Stimulated activated CD4-positive, alpha-beta T cell treated with anti-CD3 and anti-CD28 coated beads, Interleukin-15, amount 100 ng/mL, for 48 hours (primary cell): ENCODE results near the gene NUPR1.
"Not testable (repeated sequence)": the region's sequence is repeated elsewhere in the genome, so short reads cannot be mapped to it uniquely, and the experiment has no call there.

Experiments
- DNase-seq, 2 donors: peaks; one replicate each; pipeline ENCODE4 v3.0.0-alpha.2; 2020; ENCODE audit warnings: low read depth in 2 of 2

The NUPR1 gene

DNA sequence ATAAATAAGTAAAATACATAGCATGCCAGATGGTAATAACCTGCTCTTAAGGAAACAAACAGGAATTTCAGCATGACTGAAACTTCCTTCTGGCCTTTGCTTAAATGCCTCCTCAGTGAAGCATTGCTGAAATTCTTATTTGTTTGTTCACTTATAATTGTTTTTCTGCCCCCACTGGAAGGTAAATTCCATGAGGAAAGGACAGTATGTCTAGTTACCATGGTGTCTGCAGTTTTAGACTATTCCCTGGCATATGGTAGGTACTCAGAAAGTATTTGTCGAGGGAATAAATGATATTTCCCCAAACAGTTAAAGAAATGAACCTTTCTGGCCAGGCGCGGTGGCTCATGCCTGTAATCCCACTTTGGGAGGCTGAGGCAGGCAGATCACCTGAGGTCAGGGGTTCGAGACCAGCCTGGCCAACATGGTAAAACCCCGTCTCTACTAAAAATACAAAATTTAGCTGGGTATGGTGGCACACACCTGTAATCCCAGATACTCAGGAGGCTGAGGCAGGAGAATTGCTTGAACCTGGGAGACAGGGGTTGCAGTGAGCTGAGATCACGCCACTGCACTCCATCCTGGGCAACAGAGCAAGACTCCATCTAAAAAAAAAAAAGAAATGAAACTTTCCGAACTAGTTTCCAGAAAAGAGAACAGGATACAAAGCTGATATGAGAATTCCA, 11.5 kb downstream of the NUPR1 start:
- not testable (repeated sequence) for DNase-seq

DNA sequence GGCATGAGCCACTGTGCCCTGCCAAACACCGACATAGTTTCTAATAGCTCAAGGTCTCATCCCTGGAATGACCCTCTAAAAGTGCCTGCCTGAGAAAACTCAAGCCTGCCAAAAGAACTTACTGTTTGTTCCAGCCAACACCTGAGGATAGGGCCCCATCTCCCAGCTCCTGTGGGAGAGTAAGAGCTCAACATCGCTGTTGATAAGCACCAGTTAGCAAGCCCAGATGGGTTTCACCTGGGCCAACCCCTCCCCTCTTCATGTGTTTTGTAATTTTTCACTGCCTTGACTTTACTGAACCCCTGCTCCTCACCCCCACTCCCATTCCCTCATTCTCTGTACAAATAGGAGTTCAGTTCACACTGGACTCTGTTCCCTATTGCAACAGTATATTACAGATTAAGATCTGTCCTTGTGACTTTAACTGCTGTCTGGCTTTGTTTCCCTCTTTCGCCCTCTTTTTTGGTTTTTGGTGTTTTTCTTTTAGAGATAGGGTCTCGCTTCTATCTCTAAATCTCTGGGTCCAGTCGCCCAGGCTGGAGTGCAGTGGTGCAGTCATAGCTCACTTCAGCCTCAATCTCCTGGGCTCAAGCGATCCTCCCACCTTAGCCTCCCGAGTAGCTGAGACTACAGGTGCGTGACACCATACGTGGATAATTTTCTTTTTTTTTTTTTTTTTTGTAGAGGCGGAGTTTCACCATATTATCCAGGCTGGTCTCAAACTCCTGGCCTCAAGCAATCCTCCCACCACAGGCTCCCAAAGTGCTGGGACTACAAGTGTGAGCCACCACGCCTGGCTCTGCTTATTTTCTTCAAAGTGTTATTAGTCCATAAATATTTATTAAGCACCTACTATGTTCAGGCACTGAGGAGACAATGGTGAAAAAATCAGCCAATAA, 12.3 kb downstream of the NUPR1 start:
- DNase-seq, result no peak

DNA sequence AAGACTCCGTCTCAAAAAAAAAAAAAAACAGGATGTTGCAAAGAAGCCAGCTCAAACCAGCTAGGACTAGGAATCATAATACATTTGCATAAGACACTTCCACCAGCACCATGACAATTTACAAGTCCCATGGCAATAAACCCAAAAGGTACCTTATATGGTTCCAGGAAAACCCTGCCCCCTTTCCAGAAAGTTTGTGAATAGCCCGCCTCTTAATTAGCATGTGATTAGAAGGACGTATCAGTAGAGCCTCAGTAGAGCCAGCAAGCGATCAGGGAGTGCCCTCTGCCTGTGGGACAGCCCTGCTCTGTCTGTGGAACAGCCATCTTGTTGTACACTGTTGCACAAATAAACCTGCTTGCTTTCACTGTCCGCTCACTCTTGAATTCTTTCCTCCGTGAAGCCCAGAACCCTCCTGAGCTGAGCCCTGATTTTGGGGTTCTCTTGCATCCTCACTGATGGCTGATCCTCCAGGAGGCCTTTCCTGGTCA, 14.0 kb downstream of the NUPR1 start:
- DNase-seq, result no peak

DNA sequence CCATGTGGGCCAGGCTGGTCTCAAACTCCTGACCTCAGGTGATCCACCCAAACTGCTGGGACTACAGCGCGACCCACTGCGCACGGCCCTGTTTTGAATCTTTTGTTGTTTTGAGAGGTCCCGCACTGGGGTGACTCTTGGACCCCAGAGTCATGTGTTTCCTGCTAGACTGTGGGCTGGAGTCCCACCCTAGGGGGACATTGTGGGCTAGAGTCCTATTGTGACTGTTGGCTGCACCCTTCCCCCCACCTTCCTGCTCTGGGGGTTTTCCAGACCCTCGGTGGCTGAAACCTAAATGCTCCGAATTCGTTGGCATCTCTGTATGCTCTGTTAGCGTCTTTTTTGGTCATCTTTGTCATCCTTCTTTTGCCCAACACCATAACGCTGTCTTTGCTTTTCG, 16.0 kb downstream of the NUPR1 start:
- no peak for DNase-seq

DNA sequence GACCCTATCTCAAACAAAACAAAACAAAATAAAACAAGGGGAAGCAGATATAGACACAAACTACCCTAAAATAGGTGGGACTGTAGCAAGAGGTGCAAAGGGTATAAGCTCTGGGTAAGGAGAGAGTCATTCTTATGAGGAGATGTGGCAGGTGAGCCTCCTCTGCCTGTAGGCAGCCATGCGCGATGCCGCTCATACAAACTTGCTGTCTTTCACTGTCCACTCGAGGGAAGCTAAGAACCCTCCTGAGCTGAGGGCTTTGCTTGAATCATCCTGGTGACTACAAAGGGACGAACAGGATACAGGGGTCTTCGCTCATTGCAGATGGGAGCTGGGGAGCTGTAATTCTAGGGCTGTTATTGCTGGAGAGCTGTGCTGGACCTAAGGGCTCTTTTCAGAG, 17.3 kb downstream of the NUPR1 start:
- no peak for DNase-seq

DNA sequence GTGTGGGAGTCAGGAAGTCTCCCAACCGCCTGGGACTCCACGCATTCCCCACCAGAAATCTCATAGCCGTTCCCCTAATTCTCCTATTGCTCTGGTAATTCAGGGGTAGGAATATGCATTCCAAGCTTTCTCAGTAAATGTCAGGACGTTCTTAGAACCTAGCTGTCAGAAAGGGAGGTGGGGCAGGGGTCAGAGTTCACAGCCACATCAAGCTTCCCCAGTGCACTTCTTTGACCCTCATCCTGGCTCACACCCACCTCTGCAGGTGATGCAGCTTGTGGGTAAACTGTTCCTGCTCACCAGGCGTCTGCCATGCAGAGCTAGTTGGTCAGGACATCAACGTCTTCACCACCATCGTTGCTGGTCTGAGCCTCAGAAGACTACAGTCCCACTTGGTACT, 18.1 kb downstream of the NUPR1 start:
- DNase-seq, result no peak

DNA sequence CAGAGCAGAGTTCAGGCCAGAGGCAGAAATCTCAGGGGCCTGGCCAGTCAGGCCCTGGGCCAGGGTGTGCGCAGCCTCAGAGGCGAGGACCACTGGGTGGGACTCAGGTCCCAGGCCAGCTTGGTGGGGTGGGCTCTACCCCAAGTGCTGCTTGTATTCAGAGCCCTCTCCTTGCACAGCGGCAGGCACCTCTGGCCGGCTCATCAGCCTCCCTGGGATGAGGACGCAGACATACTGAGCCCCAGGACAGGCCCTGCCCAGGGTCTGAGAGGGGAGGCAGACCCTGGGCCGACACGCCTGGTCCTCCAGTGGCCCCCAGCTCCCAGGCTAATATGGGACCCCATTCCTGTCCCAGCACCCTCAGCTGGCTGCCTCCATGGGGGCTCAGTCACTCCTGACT, 24.5 kb downstream of the NUPR1 start:
- DNase-seq, result no peak

DNA sequence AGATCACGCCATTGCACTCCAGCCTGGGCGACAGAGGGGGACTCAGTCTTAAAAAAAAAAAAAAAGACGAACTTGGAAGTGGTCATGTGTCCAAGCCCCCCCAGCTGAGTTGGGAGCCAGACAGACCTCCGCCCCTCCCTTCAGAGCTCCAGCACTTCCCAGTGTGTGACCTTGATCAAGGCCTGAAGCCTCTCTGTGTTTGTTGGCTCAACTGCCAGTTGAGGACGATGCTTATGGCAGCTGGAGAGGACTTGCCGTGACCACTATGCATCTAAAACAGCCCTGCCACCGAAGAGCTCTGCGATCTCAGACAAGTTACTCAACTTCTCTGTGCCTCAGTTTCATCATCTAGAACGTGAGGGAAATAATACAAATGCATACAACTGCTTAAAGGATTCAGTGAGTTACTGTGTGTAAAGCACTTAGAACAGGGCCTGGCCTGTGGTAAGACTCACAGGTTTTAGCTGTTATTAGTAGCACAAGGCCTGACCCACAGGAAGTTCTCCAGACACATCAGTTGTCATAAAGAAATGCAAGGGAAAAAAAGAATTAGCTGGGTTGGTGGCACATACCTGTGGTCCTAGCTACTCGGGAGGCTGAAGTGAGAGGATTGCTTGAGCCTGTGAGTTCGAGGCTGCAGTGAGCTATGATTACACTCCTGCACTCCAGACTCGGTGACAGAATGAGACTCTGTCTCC, 25.1 kb downstream of the NUPR1 start:
- DNase-seq, result no peak

DNA sequence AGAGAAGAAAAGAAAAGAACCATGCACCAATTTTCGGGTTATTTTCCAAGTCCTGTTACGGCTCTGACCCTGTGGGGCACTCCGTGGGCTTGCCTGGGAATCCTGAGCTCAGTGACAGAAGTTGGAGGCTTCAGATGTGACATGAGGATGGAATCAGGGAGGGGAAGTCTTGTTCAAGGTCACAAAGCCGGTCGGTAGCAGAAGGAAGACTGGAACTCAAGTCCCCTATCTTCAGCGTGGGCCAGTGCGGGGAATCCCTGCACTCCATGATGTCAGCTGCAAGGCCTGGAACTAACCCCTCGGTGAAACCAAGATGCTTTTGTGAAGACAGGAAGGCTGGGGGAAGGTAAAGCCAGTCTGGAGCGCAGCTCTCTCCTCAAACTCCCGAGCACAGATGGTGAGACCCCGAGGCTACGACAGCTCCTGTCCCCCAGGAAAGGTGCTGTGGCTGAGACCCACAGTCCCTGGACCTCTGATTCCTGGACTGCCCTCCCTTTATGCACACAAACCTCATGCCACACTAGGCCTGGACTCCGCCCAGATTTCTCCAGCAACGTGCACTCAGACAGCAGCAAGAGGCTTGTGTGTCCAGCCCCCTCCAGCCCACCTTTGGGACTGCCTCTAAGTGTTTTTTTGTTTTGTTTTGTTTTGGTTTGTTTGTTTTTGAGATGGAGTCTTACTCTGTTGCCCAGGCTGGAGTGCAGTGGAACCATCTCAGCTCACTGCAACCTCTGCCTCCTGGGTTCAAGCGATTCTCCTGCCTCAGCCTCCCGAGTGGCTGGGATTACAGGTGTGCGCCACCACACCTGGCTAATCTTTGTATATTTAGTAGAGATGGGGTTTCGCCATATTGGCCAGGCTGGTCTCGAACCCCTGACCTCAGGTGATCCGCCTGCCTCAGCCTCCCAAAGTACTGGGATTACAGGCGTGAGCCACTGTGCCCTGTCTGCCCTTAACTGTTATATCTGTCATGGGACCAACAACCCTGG, 26.7 kb downstream of the NUPR1 start:
- DNase-seq, result no peak

DNA sequence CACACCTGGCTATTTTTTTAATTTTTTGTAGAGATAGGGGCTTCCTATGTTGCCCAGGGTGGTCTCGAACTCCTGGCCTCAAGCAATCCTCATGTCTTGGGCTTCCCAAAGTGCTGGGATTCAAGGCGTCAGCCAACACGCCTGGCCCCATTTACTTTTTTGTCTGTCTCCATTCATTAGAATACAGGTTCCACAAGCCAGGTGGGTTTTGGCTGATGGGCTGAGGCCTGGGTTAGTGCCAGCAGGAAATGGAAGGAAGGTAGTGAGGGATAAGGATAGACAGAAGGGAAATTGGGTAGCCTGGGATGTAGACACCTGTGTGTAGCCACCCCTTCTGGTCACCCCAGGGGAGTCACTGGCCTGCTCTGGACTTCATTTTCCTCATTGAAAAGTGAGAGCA, 27.7 kb downstream of the NUPR1 start:
- no peak for DNase-seq

DNA sequence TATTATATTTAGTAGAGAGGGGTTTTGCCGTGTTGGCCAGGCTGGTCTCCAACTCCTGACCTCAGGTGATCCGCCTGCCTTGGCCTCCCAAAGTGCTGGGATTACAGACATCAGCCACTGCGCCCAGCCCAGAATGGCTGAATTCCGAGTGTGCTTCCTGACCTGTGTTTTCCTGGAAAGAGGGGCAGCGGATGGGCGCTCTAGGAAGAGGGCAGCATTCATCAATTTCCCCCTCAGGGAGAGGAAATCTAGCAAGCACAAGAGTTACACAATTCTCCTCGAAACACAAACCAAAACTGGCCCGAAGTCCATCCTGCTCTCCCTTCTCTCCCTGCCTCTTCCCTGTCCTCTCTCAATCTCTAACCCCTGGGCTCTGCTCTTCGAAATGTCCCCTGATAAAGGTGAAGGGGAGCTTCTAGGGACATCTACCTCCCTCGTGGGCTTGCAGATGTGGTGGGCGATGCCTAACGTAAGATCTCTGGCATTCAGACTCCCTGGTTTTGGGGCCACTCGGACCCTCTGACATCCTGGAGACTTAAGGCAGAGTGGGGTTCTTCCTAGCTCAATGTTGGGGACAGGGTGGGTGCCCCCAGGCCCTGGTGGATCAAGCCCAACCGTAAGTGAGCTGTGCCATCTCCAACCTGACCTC, 33.2 kb downstream of the NUPR1 start:
- DNase-seq, result no peak

DNA sequence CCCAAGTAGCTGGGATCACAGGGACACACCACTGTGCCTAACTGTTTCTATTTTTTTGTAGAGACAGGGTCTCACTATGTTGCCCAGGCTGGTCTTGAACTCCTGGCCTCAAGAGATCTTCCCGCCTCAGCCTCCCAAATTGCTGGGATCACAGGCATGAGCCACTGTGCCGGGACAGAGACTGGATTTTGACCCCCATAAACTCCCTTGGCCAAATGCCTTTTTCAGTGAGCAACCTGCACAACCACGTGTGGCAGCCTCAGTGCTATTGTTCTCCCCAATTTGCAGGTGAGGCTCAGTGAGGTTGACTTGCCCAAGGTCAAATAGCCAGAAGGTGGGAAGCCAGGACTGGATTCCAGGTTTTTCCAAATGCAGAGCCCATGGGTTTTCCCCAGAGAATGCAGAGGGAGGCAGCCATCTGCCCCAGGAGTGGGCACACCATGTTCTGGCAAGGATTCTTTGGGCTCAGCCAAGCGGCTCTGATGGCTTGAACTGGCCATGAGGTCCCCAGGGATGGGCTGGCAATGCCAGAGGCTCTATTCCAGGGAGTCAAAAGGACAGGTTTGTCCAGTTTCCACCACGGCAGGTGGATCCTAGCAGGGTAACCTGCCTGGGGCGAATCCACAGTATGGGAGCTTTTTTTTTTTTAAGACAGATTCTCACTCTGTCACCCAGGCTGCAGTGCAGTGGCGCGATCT, 33.9 kb downstream of the NUPR1 start:
- DNase-seq, result no peak

DNA sequence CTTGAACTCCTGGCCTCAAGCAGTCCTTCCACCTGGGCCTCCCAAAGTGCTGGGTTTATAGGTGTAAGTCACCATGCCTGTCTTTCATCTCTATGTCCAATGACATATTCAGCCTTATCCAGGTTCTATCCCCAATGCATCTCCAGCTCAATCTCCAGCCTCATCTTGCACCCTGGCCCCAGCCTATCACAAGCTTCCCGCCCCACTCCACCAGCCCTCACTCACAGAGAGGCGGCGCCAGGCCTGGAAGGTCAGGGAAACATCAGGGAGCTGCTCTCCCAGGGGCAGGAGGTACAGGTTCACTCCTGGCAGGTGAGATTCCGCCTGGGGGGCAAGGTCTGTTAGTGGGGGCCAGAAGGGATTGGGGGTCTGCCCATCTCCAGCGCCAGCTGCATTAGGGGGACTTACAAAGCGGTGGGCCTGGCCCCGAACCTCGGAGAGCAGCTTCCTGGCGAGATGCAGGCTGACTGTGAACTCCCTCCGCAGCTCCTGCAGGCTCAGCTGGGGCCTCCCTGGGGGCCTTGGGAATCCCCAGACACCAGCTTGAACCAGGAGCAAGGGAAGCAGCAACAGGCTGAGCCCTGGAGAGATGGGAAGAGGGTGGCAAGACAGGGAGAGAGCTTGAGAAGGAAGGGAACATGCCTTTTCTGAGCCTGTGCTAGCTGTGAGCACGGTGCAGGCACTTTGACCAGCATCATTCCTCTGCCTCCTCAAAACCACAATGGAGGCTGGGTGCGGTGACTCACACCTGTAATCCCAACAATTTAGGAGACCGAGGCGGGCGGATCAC, 35.1 kb downstream of the NUPR1 start:
- no peak for DNase-seq

DNA sequence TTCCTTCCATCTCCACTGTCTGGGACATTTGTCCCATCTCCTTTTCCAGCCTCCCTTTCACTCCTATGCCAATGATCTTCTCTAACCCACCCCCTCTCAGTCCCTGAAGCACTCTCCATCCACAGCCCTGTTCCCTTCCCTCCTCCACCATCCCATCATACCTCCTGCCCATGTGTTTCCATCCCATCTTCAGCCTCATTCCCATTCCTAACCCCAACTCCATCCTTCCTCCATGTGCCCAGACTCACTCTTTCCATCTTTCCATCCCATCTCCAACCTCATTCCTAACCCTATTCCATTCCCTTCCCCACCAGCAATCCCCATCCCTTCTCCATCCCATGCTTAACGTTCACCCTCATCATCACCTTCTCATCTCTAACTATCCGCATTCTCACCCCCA, 36.5 kb downstream of the NUPR1 start:
- DNase-seq, result no peak

DNA sequence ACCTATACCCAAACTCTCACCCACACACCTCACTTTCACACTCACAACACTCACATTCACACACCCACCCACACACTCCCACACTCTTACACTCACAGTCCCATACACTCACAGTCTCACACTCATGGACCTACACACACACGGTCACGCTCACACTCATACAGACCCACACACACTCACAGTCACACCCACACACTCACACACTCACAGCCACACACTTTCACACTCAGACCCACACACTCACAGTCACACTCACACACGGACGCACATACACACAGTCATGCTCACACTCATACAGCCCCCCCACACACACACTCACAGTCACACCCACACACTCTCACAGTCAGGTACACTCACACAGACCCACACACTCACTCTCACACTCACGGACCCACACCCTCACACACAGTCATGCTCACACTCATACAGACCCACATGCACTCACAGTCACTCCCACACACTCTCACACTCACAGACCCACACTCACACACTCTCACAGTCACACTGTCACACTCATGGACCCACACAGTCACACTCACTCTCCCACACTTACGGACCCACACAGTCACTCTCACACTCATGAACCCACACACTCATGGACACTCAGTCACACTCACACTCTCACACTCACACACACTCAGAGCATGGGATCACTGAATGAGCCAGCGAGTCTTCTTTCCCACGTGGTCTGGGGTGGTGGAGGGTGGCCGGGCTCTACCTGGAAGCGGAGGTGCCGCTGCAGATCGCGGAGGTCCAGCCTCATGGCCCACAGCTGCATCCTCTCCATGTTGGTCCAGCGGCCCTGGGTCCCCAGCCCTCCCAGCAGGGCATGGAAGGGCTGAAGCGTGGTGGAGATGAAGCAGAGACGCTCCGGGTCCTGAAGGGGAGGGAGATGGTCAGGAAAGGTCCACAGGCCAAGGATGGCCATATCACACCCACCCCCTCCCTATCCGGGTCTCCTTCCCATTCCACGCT, 37.2 kb downstream of the NUPR1 start:
- no peak for DNase-seq

DNA sequence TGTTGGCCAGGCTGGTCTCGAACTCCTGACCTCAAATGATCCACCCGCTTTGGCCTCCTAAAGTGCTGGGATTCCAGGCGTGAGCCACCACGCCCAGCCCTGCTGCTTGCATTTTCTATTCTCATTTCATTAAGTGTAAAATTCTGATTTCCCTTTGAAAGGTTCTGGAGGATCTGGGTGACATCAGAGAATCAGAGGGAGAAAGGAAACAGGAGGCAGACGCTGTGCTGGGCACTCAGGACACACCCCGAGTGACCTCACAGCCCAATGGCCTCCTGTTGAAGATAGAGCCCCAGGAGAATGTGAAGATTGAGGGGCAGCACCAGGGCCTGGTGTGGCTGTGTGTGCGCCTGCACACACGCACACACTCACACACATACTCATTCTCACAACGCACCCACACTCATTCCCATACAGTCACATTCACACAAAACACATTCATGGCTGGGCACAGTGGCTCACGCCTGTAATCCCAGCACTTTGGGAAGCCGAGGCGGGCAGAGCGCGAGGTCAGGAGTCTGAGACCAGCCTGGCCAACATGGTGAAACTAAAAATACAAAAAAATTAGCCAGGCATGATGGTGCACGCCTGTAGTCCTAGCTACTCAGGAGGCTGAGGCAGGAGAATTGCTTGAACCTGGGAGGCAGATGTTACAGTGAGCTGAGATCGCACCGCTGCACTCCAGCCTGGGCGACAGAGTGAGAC, 38.1 kb downstream of the NUPR1 start:
- not testable (repeated sequence) for DNase-seq

DNA sequence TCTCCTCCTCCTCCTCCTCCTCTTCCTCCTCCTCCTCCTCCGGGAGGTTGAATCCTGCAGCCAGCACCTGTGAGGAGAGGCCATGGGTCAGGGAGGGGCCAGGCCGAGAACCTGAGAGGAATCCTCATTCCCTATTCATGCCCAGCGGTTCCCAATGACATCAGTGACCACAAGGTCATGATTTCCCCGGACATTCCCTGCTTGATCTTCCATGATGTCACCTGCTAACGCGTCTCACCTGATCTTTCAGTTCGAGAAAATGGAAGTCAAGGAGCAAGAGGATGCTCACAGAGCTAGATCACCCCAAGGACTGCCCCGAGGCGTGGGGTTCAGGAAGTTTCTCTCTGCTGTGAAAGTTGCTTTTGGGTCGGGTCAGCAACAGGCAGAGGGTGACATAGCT, 38.9 kb downstream of the NUPR1 start:
- no peak for DNase-seq
